K562 (cell line): ENCODE measurements around the gene KLHL33. TPM values are rescaled to one million over a fixed set of nuclear protein-coding genes. Genes with fewer than 3 reads are reported as not detected.

Experiments used
- ATAC-seq: fragments of 200-7000 bp; cut with Tn5 transposase; 3 replicates; pipeline ENCODE4 v1.9.1; 2020; ENCODE audit warnings: moderate library complexity
- BruUV-seq: library from RNA; stranded (reverse); fragments of 400-500 nt; replicated peaks from 2 replicates; lab custom pipeline; 2021; lab: Mats Ljungman, UMichigan
- CTCF ChIA-PET: fragments of 300-600 bp; formaldehyde crosslinking; extraction: SDS; loops from one replicate; lab custom pipeline; 2021; ENCODE audit warnings: low intra/inter-chr PET ratio; lab: Yijun Ruan, JAX
- POLR2A ChIA-PET: fragments of 300-600, 350-650 bp; sonication (Branson Sonifier 250); formaldehyde crosslinking; extraction: SDS; loops from one replicate; lab custom pipeline; 2021; ENCODE audit warnings: antibody characterized with exemption, inconsistent platforms; lab: Yijun Ruan, JAX
- DNase-seq, 4 experiments: peaks; one replicate each; pipeline versions ENCODE4 v3.0.0 to v3.0.0-alpha.2; 2011 to 2018; ENCODE audit warnings: low spot score in 3 of 4, mixed read lengths in 3 of 4; ENCODE audit errors: extremely low read depth in 1 of 4
- FAIRE-seq: peaks from 2 replicates; lab custom pipeline; 2011; peaks lifted over from hg19 to GRCh38; lab: Jason Lieb, UNC
- H2AFZ ChIP-seq: 2 replicates; pipeline ENCODE4 v1.6.0; 2011; ENCODE audit warnings: low read depth, low read length, control low read depth, inconsistent platforms
- H3K27ac ChIP-seq: fragments of 200-600 bp; 3 replicates; pipeline ENCODE4 v1.8.0; 2011; ENCODE audit warnings: low read depth, mild to moderate bottlenecking, control low read depth, inconsistent platforms, low read length, moderate library complexity, mixed read lengths; ENCODE audit errors: extremely low read depth
- H3K27me3 ChIP-seq, 2 experiments: fragments of 300-600 bp in 1 of 2; 2 replicates in 1 of 2; 3 replicates in 1 of 2; pipeline versions ENCODE4 v1.6.0 to v1.8.0; 2011; ENCODE audit warnings: inconsistent platforms in 2 of 2, low read length in 2 of 2, mild to moderate bottlenecking in 1 of 2, mixed read lengths in 1 of 2, moderate library complexity in 1 of 2; ENCODE audit not compliant: control insufficient read depth in 2 of 2, insufficient read depth in 2 of 2
- H3K36me3 ChIP-seq: fragments of 300-600 bp; 3 replicates; pipeline ENCODE4 v1.8.0; 2011; ENCODE audit warnings: mild to moderate bottlenecking, low read length, inconsistent platforms; ENCODE audit not compliant: control insufficient read depth, insufficient read depth
- H3K4me1 ChIP-seq, 2 experiments: fragments of 200-600 bp in 1 of 2; replicated peaks in 1 of 2; 2 replicates in 1 of 2; 3 replicates in 1 of 2; pipeline versions ENCODE4 v1.5.1 to v1.8.0; 2011; ENCODE audit warnings: inconsistent platforms in 2 of 2, low read length in 2 of 2, mild to moderate bottlenecking in 1 of 2, mixed read lengths in 1 of 2, moderate library complexity in 1 of 2; ENCODE audit not compliant: control insufficient read depth in 2 of 2, insufficient read depth in 2 of 2
- H3K4me2 ChIP-seq: 2 replicates; pipeline ENCODE4 v1.6.1; 2011; ENCODE audit warnings: low read length, control low read depth, inconsistent platforms, mixed read lengths; ENCODE audit not compliant: insufficient read depth
- H3K4me3 ChIP-seq: fragments of 200-600 bp; sonication (generic), shearing (Covaris generic); 2 replicates; pipeline ENCODE4 v1.5.1; 2016; ENCODE audit warnings: control low read depth, inconsistent platforms
- H3K79me2 ChIP-seq: fragments of 200-600 bp; 3 replicates; pipeline ENCODE4 v1.8.0; 2011; ENCODE audit warnings: low read length, inconsistent platforms; ENCODE audit not compliant: control insufficient read depth, insufficient read depth
- H3K9ac ChIP-seq, 2 experiments: 2 replicates each; pipeline versions ENCODE4 v1.6.0 to v1.6.1; 2011; ENCODE audit warnings: low read depth in 2 of 2, low read length in 2 of 2, control low read depth in 1 of 2, inconsistent platforms in 1 of 2, mild to moderate bottlenecking in 1 of 2, mixed read lengths in 1 of 2; ENCODE audit not compliant: insufficient read depth in 1 of 2
- H3K9me1 ChIP-seq: one replicate; pipeline ENCODE4 v1.6.0; 2011; ENCODE audit warnings: inconsistent platforms, mild to moderate bottlenecking, low read length, moderate library complexity; ENCODE audit not compliant: control insufficient read depth, insufficient read depth
- H3K9me3 ChIP-seq: replicated peaks from 2 replicates; pipeline ENCODE4 v1.5.1; 2011; ENCODE audit warnings: low read depth, low read length, inconsistent platforms; ENCODE audit not compliant: control insufficient read depth, insufficient read depth
- H4K20me1 ChIP-seq: replicated peaks from 2 replicates; pipeline ENCODE4 v1.6.1; 2011; ENCODE audit warnings: low read length, inconsistent platforms, mixed read lengths; ENCODE audit not compliant: control insufficient read depth, insufficient read depth
- BCL6 ChIP-seq: fragments of 250-450 bp; sonication (Bioruptor Pico); IDR thresholded peaks from 2 replicates; pipeline ENCODE4 v1.4.0; 2020
- GATAD2B ChIP-seq: fragments of 450-650 bp; IDR thresholded peaks from 2 replicates; pipeline ENCODE4 v1.6.1; 2017; ENCODE audit warnings: mild to moderate bottlenecking, borderline replicate concordance
- HEY1 ChIP-seq: fragments of 250-450 bp; sonication (Bioruptor Pico); IDR thresholded peaks from 2 replicates; pipeline ENCODE4 v1.5.0; 2020; ENCODE audit warnings: mild to moderate bottlenecking, moderate library complexity, borderline replicate concordance
- LARP7 ChIP-seq: fragments of 450-650 bp; IDR thresholded peaks from 2 replicates; pipeline ENCODE4 v1.6.1; 2016
- NBN ChIP-seq: fragments of 450-650 bp; IDR thresholded peaks from 2 replicates; pipeline ENCODE4 v1.6.1; 2016; ENCODE audit warnings: low read depth, mild to moderate bottlenecking
- NFIC ChIP-seq: fragments of 450-650 bp; IDR thresholded peaks from 2 replicates; pipeline ENCODE4 v1.6.1; 2017; ENCODE audit warnings: mild to moderate bottlenecking, inconsistent platforms
- POLR2B ChIP-seq: fragments of 450-650 bp; IDR thresholded peaks from 2 replicates; pipeline ENCODE4 v1.6.1; 2018; ENCODE audit warnings: low read depth; ENCODE audit not compliant: partially characterized antibody
- STAT5A ChIP-seq: IDR thresholded peaks from 2 replicates; pipeline ENCODE4 v1.6.1; 2012; ENCODE audit warnings: low read length, inconsistent platforms, borderline replicate concordance
- U2AF1 ChIP-seq: fragments of 200-400 bp; formaldehyde crosslinking; optimal IDR thresholded peaks from 2 replicates; pipeline ENCODE3; 2017; ENCODE audit warnings: mild to moderate bottlenecking, low read depth, low read length, moderate library complexity
- ZNF175 ChIP-seq: fragments of 200-800 bp; sonication (Bioruptor generic); IDR thresholded peaks from 2 replicates; pipeline ENCODE4 v1.6.1; 2016; ENCODE audit warnings: low read depth, mild to moderate bottlenecking, missing genetic modification characterization, missing compliant biosample characterization
- ZNF274 ChIP-seq: IDR thresholded peaks from 2 replicates; pipeline ENCODE4 v1.6.1; 2011; ENCODE audit warnings: low read depth, mild to moderate bottlenecking, low read length, moderate library complexity, borderline replicate concordance
- ZNF347 ChIP-seq: fragments of 450-650 bp; formaldehyde crosslinking; IDR thresholded peaks from 2 replicates; pipeline ENCODE4 v1.4.0; 2020; ENCODE audit warnings: low read depth, mild to moderate bottlenecking, moderate library complexity
- ZNF512 ChIP-seq: IDR thresholded peaks from 2 replicates; pipeline ENCODE4 v1.6.1; 2016; ENCODE audit warnings: missing genetic modification characterization, missing compliant biosample characterization
- WGBS: fragments of 100-300 bp; shearing (Covaris generic); methylation state at CpG from one replicate; pipeline ENCODE4 v1.1.6; 2016; ENCODE audit warnings: low coverage, mixed read lengths; ENCODE audit not compliant: insufficient coverage; ENCODE audit errors: missing lambda C conversion rate; 5-methylcytosine and 5-hydroxymethylcytosine counted together
- in situ Hi-C: fragments of 300-500 bp; cut with MboI; formaldehyde crosslinking; loops from 4 replicates; pipeline ENCODE4 v1.15.0; 2018; ENCODE audit warnings: inconsistent platforms, mixed read lengths
- intact Hi-C: fragments of 100-400 bp; cut with micrococcal nuclease; formaldehyde crosslinking; loops from 2 replicates; pipeline ENCODE4 v1.14.2; 2022
- polyA plus RNA-seq, 8 experiments: library from polyadenylated mRNA; depleted of rRNA in 4 of 8; stranded (reverse) in 5 of 8; unstranded in 3 of 8; fragments of >200 nt; fragmentation: Nextera tagmentation in 2 of 8; fragmentation: Illumina TruSeq in 1 of 8; extraction: Ambion mirVana in 2 of 8; extraction: Trizol in 1 of 8; gene quantifications; 2 replicates each; pipeline versions ENCODE4 v1.2.1 to v1.2.3, GENCODE V29; 2011 to 2014; ENCODE audit warnings: inconsistent platforms in 1 of 8, missing spikeins in 1 of 8
- total RNA-seq, 7 experiments: library from RNA; depleted of rRNA in 6 of 7; stranded (reverse); fragments of >200 nt in 6 of 7; fragmentation: Illumina TruSeq in 2 of 7; extraction: Trizol in 2 of 7; gene quantifications; 2 replicates each; pipeline versions ENCODE4 v1.2.1 to v1.2.3, GENCODE V29; 2011 to 2021; ENCODE audit warnings: low replicate concordance in 1 of 7
- TF ChIP-seq, protein P1 (sequence below): IDR thresholded peaks from 2 replicates; pipeline ENCODE4 v1.6.1; 2014; ENCODE audit warnings: antibody characterized with exemption
- TF ChIP-seq, protein P2 (sequence below), 2 experiments: fragments of 200-800 bp in 1 of 2; sonication (Bioruptor generic) in 1 of 2; sonication (generic) in 1 of 2; formaldehyde crosslinking in 1 of 2; IDR thresholded peaks in 1 of 2; conservative IDR thresholded peaks in 1 of 2; 2 replicates each; pipeline versions ENCODE4 v1.5.0 to v1.6.1; 2016 to 2020; ENCODE audit warnings: missing compliant biosample characterization in 1 of 2, missing genetic modification characterization in 1 of 2, missing genetic modification reagents in 1 of 2
- TF ChIP-seq, protein P3 (sequence below): fragments of 450-650 bp; IDR thresholded peaks from 2 replicates; pipeline ENCODE4 v1.6.1; 2016

Gene KLHL33
- total and polyA plus RNA-seq, 9 of the 15 experiments (the other 6 are each of a cell fraction or from before 2014, with no cell fraction given) = 0.04 to 0.27 (median 0.13) TPM; not detected in 6

DNA sequence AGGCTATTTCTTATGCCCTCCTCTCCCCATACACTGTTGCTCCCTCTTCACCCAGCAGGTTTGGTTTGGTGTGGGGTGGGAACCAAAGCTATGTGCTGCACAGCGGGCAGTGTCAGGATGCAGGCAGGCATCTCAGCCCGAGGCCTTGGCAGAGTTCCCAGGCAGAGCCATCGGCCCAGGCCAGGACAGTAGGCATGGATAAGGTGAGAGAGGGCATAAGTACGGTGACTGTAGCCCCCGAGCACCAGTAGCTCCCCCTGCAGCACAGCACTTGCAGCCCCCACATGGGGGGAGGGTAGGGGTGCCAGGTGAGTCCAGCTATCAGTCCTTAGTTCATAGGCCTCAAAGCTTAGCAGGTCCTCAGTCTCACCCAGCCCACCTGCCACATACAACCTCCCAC, 7.2 kb downstream of the KLHL33 start:
- peak overlapping the region in 1 of 2 experiments; percentile 64; a peak in 3 of 4 replicates for H3K9ac ChIP-seq

More for the DNA sequence above, 7.2 kb downstream of the KLHL33 start:
- Histone ChIP-seq H2AFZ (no peak overlapping the region; the same call in 1 of the 2 replicates), H3K4me2 (peak overlapping the region; percentile 82), H3K79me2 (no peaks in the 10 kb centered on the region; the same call in 2 of the 3 replicates), H3K4me3 (peak overlapping the region; percentile 33; the same call in 1 of the 2 replicates), H3K36me3 (no peaks in the 10 kb centered on the region), H3K4me1 (peaks cover 22 to 26% of the 10 kb centered on the region in 2 experiments; a peak in 4 of 5 replicates), H3K9me1 (no peaks in the 10 kb centered on the region), H3K27me3 (no peaks in the 10 kb centered on the region), H4K20me1 (no peaks in the 10 kb centered on the region), H3K9me3 (no peaks in the 10 kb centered on the region), H3K27ac (no peak overlapping the region)
- FAIRE-seq = no peak
- no peak for DNase-seq
- TF ChIP-seq, protein P1, sequence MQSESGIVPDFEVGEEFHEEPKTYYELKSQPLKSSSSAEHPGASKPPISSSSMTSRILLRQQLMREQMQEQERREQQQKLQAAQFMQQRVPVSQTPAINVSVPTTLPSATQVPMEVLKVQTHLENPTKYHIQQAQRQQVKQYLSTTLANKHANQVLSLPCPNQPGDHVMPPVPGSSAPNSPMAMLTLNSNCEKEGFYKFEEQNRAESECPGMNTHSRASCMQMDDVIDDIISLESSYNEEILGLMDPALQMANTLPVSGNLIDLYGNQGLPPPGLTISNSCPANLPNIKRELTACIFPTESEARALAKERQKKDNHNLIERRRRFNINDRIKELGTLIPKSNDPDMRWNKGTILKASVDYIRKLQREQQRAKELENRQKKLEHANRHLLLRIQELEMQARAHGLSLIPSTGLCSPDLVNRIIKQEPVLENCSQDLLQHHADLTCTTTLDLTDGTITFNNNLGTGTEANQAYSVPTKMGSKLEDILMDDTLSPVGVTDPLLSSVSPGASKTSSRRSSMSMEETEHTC = no peak
- no peak for TF ChIP-seq ZNF512
- TF ChIP-seq POLR2B = no peak
- no peak for TF ChIP-seq STAT5A
- TF ChIP-seq ZNF347 (CRISPR knock-in tag) = no peak
- TF ChIP-seq HEY1 = no peak
- TF ChIP-seq, protein P2, sequence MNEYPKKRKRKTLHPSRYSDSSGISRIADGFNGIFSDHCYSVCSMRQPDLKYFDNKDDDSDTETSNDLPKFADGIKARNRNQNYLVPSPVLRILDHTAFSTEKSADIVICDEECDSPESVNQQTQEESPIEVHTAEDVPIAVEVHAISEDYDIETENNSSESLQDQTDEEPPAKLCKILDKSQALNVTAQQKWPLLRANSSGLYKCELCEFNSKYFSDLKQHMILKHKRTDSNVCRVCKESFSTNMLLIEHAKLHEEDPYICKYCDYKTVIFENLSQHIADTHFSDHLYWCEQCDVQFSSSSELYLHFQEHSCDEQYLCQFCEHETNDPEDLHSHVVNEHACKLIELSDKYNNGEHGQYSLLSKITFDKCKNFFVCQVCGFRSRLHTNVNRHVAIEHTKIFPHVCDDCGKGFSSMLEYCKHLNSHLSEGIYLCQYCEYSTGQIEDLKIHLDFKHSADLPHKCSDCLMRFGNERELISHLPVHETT (CRISPR knock-in tag; conservative IDR thresholded peaks at IDR 0.05 in 1 of 2, IDR thresholded peaks at IDR 0.05 in 1 of 2) = no peak
- no peak for TF ChIP-seq ZNF274
- no peak for TF ChIP-seq U2AF1
- no peak for TF ChIP-seq NBN
- no peak for TF ChIP-seq NFIC
- no peak for TF ChIP-seq GATAD2B
- TF ChIP-seq ZNF175 (CRISPR knock-in tag) = no peak
- TF ChIP-seq, protein P3, sequence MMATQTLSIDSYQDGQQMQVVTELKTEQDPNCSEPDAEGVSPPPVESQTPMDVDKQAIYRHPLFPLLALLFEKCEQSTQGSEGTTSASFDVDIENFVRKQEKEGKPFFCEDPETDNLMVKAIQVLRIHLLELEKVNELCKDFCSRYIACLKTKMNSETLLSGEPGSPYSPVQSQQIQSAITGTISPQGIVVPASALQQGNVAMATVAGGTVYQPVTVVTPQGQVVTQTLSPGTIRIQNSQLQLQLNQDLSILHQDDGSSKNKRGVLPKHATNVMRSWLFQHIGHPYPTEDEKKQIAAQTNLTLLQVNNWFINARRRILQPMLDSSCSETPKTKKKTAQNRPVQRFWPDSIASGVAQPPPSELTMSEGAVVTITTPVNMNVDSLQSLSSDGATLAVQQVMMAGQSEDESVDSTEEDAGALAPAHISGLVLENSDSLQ = no peak
- TF ChIP-seq BCL6 = no peak
- no peak for TF ChIP-seq LARP7
- no TSS peak for BruUV-seq
- in situ Hi-C loops (no loop called here), intact Hi-C loops (no loop called here)
- 79% methylated on average over 2 of the region's 5 CpGs for WGBS
- ChIA-PET CTCF (no interaction called here), POLR2A (no interaction called here)
- ATAC-seq = no peak
